Endodermal cell (in vitro differentiated cells): ENCODE measurements around the gene RPL38. TPM values are rescaled to one million over a fixed set of nuclear protein-coding genes. Genes with fewer than 3 reads are reported as not detected.

Experiments used
- DNase-seq: peaks from one replicate; pipeline ENCODE4 v3.0.0-alpha.2; 2017
- H3K27ac ChIP-seq: 2 replicates; pipeline ENCODE4 v1.5.1; 2013; ENCODE audit warnings: mild to moderate bottlenecking, low read depth, low read length, moderate library complexity
- H3K27me3 ChIP-seq: 2 replicates; pipeline ENCODE4 v1.6.1; 2013; ENCODE audit warnings: mild to moderate bottlenecking, low read length, moderate library complexity; ENCODE audit not compliant: insufficient read depth, control insufficient read depth, poor library complexity, severe bottlenecking
- H3K36me3 ChIP-seq: 2 replicates; pipeline ENCODE4 v1.7.0; 2013; ENCODE audit warnings: mild to moderate bottlenecking, low read length, moderate library complexity; ENCODE audit not compliant: control insufficient read depth, insufficient read depth
- H3K4me1 ChIP-seq: one replicate; pipeline ENCODE4 v1.7.0; 2013; ENCODE audit warnings: low read length; ENCODE audit not compliant: control insufficient read depth, insufficient read depth
- H3K4me3 ChIP-seq: 2 replicates; pipeline ENCODE4 v1.5.1; 2013; ENCODE audit warnings: mild to moderate bottlenecking, low read length, moderate library complexity
- H3K9ac ChIP-seq: 2 replicates; pipeline ENCODE4 v1.6.1; 2013; ENCODE audit warnings: mild to moderate bottlenecking, low read length, moderate library complexity; ENCODE audit not compliant: poor library complexity, severe bottlenecking; ENCODE audit errors: extremely low read depth
- H3K9me3 ChIP-seq: 2 replicates; pipeline ENCODE4 v1.6.1; 2013; ENCODE audit warnings: mild to moderate bottlenecking, low read length, moderate library complexity; ENCODE audit not compliant: control insufficient read depth
- H3K27ac Mint-ChIP-seq: 2 replicates; pipeline ENCODE4 v1.8.0; 2020; ENCODE audit warnings: mixed read lengths
- H3K27me3 Mint-ChIP-seq: 2 replicates; pipeline ENCODE4 v1.8.0; 2021; ENCODE audit warnings: mild to moderate bottlenecking, mixed read lengths; ENCODE audit not compliant: insufficient read depth
- H3K36me3 Mint-ChIP-seq: 2 replicates; pipeline ENCODE4 v1.8.0; 2020; ENCODE audit warnings: low read depth, mixed read lengths
- H3K4me1 Mint-ChIP-seq: 2 replicates; pipeline ENCODE4 v1.8.0; 2020; ENCODE audit warnings: mixed read lengths
- H3K4me3 Mint-ChIP-seq: 2 replicates; pipeline ENCODE4 v1.8.0; 2020; ENCODE audit warnings: mild to moderate bottlenecking, moderate library complexity, mixed read lengths
- H3K9me3 Mint-ChIP-seq: 2 replicates; pipeline ENCODE4 v1.8.0; 2020; ENCODE audit warnings: mild to moderate bottlenecking, mixed read lengths
- CTCF ChIP-seq: fragments of 200-600 bp; sonication (generic); conservative IDR thresholded peaks from 2 replicates; pipeline ENCODE4 v1.5.0; 2021; ENCODE audit warnings: antibody characterized with exemption, mild to moderate bottlenecking
- WGBS, 2 experiments: methylation state at CpG; one replicate each; pipeline versions ENCODE4 v1.1.5 to v1.1.7; 2013; ENCODE audit warnings: missing lambda C conversion rate in 2 of 2, mixed read lengths in 1 of 2; ENCODE audit not compliant: insufficient coverage in 1 of 2, insufficient read length in 1 of 2; 5-methylcytosine and 5-hydroxymethylcytosine counted together
- total RNA-seq, 2 donors: library from RNA; stranded (reverse); fragmentation: NEBNext Ultra II Directional in 1 of 2; extraction: Animal tissue kit (Norgen Biotek cat#: 25700) in 1 of 2; gene quantifications; 2 replicates in 1 of 2; 3 replicates in 1 of 2; pipeline ENCODE4 v1.2.1, GENCODE V29; 2021

The RPL38 gene
- total RNA-seq, 2 donors from 2014 or later, result 1,155 to 1,199 TPM

- WGBS, 2 experiments, result 56 to 88% methylated on average over 3 to 10 of the region's 10 CpGs
- Mint-ChIP-seq H3K9me3 (no peaks in the 10 kb centered on the region), H3K27me3 (peaks cover 2% of the 10 kb centered on the region), H3K27ac (no peak overlapping the region), H3K4me3 (no peak overlapping the region), H3K36me3 (no peaks in the 10 kb centered on the region), H3K4me1 (peaks cover 13% of the 10 kb centered on the region)
- Histone ChIP-seq H3K9ac (no peak overlapping the region), H3K9me3 (no peaks in the 10 kb centered on the region), H3K4me1 (no peaks in the 10 kb centered on the region), H3K36me3 (no peaks in the 10 kb centered on the region), H3K27me3 (no peaks in the 10 kb centered on the region), H3K4me3 (no peak overlapping the region), H3K27ac (no peak overlapping the region)
- DNase-seq, result peak; percentile 98
- TF ChIP-seq CTCF, result peak; percentile 94
Observed at GRCh38 chr17:74176546-74177001, 26.9 kb upstream of the RPL38 start.

DNA sequence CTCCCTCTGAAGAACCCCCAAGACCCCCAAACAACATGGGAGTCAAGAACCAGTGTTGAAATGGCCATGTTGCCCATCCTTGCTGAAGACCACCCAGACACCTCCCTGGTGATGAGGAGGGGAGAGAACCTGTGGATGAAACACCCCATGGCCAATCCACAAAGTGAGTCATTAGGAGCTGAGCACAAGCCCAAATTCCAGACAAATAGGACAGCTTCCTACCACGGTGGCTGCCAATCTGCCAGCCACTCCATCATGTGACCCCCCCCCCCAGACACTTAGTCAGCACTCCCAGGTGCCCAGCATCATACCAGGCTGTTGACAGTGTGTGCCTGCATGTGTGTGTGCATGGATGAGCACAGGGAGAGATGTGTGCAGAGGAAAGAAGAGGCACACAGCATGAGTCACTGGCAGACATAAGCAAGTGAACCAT lies 26.4 kb upstream of the RPL38 start:
- no peak for TF ChIP-seq CTCF
- no peak overlapping the region for H3K27ac Mint-ChIP-seq
- Histone ChIP-seq H3K27ac (no peak overlapping the region), H3K36me3 (no peaks in the 10 kb centered on the region), H3K4me1 (no peaks in the 10 kb centered on the region), H3K27me3 (no peaks in the 10 kb centered on the region), H3K9me3 (no peaks in the 10 kb centered on the region), H3K4me3 (no peak overlapping the region), H3K9ac (no peak overlapping the region)
- no peaks in the 10 kb centered on the region for H3K36me3 Mint-ChIP-seq
- DNase-seq, result no peak
- H3K9me3 Mint-ChIP-seq, result no peaks in the 10 kb centered on the region
- 8 to 17% methylated on average over 1 of the region's 1 CpG for WGBS, 2 experiments
- peaks cover 13% of the 10 kb centered on the region for H3K4me1 Mint-ChIP-seq
- peaks cover 2% of the 10 kb centered on the region for H3K27me3 Mint-ChIP-seq
- H3K4me3 Mint-ChIP-seq, result no peak overlapping the region

GRCh38 chr17:74179576-74179975 lies 23.9 kb upstream of the RPL38 start:
- Histone ChIP-seq H3K4me1 (no peaks in the 10 kb centered on the region), H3K9ac (no peak overlapping the region), H3K27ac (no peak overlapping the region), H3K4me3 (no peak overlapping the region), H3K27me3 (no peaks in the 10 kb centered on the region), H3K36me3 (no peaks in the 10 kb centered on the region), H3K9me3 (no peaks in the 10 kb centered on the region)
- Mint-ChIP-seq H3K36me3 (no peaks in the 10 kb centered on the region), H3K4me1 (peaks cover 14% of the 10 kb centered on the region), H3K4me3 (no peak overlapping the region), H3K27ac (no peak overlapping the region), H3K27me3 (peaks cover 2% of the 10 kb centered on the region), H3K9me3 (no peaks in the 10 kb centered on the region)
- WGBS, 2 experiments, result 85% methylated on average over 1 to 4 of the region's 4 CpGs
- no peak for TF ChIP-seq CTCF
- no peak for DNase-seq
